GM04504 (cell line): Measurements from ENCODE around the gene SNPH.

Experiments
- DNase-seq: peaks from one replicate; pipeline ENCODE4 v3.0.0-alpha.2; 2012; ENCODE audit warnings: low read depth

SNPH gene

DNA sequence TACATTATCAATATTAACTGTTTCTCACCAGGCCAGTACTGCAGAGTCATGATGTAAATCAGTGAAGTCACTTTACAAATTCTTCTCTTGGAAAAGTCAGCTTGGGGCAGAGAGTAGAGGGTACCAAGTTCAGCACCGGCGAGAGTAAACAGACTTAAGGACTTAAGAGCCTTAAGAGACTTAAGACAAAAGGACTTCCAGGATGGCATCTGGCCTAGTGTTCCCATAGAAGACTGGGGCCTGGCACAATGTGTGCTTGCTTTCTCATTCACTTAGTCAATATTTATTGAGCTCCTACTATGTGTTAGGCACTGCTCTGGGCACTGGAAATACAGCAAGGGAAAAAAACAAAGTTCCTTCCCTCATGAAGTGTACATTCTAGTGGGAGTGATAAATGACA, 1.4 kb upstream of the SNPH start:
- DNase-seq = no peak

DNA sequence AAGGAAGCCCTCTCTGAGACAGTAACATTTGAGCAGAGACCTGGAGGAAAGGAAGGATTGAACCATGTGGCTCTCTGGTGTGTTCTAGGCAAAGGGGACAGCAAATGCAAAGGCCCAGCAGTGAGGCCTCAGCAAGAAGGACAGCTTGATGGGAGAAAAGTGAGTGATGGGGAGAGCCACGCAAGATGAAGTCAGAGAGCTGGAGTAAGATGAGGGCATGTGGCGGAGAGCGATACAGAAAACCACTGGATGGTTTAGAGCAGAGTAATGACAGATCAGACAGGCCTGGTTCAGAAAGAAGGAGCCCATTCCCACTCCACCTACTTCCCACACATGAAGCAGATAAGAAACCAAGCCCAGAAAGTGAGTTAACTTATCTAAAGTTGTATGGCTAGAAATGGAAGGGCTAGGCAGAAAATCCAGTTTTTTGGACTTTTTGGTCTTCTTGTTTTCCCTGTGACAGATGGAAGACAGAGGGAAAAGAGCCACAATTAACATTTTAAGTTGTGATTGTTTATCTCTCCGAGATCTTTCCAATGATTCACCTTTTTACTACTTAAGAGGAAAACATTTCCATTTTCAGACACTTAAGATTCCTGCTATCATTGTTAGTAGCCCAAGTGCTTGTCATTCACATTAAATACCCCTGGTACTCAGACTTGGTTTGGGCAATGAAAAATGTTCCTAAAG, 723 bp upstream of the SNPH start:
- DNase-seq = no peak

DNA sequence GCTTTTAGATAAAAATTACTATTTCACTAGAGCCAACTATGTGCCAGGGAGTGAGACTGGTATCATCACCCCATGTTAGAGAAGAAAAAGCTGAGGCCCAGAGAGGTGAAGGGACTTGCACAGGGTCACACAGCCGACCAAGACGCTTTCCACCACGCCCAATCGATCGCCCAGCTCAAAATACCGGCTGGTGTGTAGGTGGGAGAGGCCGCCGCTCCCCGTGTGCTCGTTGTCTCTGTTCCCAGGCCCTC, 253 bp upstream of the SNPH start:
- no peak for DNase-seq

DNA sequence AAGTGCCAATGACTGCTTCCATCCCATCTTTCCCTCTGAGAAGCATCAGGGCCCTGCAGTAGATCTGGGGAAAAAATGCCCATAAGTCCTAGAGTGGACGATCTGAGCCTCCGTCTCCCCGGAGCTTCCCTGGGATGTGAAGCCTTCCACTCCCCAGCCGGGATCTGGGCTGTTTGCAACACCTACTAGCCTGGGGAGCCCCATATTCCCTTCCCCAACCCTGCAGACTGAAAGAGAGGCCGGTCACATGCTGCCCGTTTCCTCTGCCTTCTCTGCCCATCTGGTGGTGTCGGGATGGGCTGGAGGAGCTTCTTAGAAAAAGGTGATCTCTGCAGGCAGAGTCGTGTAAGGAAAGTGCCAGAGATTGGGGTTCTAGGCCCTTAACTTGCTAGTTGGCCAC, 1.1 kb downstream of the SNPH start:
- no peak for DNase-seq

DNA sequence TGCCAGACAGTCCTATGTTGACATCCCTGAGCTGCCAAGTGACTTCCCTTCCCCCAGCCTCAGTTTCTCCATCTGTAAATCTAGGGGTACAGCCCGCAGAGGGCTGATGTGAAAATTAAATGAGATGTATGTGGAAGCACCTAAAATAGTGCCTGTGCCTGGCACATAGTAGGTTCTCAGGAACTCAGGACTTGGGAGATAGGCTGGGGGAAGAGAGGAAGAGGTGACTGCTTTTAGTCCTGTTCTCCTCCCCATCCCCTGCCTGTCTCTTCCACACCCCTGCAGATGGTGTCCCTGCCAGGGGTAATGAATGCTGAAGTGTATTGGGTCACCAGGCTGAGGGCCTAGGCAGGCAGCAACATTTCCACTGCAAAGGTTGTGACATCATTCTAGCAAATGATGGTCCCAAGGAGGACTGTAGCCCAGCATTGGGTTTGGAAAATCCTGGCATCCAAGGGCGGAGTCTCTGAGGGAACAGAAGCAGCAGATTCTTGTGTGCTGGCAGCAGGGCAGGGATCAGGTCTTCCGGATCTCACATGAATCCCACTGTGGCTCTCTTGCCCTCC, 1.8 kb downstream of the SNPH start:
- DNase-seq = no peak

DNA sequence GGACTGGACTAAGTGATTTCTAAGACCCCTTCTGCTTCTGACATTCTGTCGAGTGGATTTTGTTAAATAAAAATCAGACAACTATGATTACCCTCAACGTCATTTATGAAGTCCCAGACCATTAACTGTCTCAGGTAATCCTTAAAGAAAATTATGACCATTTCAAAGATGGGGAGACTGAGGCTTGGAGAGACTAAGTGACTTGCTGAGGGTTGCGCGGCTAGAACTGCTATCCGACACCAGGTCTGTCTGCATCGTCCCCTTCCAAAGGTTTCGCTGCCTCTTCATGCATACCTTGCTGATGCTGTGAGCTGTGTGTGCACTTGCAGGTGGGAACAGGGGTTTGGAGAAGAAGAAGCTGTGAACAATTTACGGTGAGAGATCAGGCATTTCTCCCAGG, 3.1 kb downstream of the SNPH start:
- DNase-seq = no peak

DNA sequence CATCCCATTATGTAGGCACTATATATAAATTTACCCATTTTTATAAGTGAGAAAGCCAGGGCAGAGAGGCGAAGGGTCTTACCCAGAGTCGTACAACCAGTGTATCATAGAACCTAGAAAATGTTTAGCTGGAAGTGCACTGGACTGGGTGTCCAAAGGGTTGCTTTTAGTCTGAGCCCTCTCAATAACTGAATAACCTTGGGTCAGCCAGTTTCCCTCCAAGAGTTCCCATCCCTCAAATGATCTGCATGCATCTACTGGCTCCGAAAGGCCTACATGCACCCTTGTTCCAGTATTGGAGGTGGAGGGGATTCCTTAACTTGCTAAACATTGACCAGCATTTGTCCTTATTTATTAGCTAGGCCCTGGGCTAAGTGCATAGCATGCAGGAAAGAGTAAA, 3.8 kb downstream of the SNPH start:
- no peak for DNase-seq

DNA sequence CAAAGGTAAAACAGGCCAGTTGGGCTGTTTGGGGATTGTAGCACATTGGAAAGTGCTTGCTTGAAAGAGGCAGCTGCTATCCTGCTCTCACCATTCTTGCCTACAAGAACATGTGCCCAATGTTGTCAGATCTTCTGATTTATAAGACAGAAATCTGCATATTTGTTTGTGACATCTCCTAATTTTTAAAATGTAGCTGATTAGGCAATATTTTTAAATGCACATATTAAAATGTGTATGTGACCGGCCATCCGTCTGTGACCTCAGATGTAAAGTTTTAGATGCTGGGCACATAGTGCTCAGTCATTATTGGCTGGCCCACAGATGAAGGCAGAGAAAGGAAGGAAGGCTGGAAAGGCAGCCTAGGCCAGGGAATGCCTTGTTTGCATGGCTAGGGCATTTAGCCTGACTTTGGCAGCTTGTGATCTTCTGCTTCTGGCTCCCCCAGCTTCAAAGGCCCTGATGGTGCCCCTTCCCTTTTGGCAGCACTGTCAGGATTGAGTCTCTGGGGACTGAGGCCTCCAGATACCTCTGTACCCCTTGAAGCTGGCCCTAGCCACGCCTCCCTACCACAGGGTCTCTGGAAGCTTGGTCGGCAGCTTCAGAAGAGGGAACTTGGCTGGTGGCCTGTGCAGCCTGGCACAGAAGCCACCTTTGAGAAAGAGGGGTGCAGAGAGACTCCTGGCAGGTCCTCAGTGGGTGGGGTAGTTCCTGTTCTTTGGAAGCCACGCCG, 6.4 kb downstream of the SNPH start:
- no peak for DNase-seq

DNA sequence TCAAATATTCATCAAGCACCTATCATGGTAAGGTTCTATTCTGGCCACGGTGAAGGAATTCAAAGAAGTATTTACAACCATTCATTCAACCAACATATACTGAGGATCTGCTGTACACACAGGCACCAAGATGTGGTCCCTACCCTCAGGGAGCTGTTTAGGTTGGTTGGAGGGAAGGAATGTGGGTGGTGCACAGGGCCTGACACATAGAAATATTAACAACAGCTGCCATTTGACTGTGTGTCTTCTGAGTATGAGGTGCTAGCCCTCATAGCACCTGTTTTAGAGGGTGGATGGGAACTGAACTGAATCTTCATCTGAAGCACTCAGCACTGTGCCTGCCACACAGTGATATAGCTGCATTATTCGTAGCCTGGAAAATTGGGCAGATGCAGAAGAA, 7.3 kb downstream of the SNPH start:
- no peak for DNase-seq

DNA sequence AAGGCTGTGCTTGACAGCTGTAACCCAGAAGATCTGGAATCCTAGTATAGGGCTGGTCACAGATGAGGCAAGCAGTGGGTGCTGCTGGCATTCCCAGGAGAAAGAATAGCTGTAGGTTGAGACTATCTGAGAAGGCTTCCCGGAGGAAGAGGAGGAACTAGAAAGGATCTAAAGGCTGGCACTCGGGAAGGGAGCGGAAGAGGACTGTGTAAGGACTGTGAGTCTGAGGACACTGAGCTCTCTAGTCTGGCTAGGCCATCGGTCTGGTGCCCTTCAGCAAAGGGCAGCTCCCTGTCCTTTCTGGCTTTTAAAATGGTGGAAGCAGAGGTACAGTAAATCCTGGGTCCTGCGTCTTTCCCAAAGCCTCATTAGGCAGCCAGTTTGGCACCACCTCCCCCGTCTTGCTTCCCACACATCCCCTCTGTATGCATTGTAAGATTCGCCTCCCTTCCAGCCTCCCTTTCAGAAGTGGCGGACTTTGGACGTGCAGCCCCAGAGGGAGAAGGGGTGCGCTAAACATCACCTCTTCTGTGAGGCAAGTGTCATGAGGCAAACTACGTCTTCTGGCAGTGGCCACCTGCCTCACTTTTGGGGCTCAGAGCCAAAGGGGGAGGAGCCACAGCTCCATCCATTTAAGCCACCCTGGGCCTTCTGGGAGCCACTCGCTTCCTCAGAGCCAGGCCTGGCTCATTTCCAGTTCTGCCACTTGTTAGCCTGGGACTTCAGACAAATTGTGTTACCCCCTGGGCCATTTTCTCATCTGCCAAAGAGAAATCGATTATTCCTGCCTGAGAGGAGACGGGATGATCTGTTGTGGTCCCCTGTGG, 8.6 kb downstream of the SNPH start:
- no peak for DNase-seq

DNA sequence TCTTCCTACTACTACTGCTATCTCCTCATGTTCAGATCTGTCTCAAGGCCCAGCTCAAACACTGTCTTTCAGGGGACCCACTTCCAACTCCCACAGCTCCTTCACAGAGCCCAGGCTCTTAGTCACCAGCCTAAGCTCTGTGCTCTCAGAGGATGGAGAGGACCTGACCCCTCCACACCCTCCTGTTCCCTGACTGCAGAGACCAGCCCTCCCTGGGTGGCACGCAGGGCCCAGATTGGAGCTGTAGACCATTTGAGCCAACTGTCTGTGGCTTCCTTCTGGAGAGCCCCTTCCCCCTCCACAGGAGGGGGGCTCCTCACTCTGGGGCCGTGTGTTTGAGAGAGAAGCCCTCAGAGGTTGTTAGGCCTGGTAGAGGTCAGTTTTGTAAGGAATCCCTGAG, 9.8 kb downstream of the SNPH start:
- DNase-seq = no peak

DNA sequence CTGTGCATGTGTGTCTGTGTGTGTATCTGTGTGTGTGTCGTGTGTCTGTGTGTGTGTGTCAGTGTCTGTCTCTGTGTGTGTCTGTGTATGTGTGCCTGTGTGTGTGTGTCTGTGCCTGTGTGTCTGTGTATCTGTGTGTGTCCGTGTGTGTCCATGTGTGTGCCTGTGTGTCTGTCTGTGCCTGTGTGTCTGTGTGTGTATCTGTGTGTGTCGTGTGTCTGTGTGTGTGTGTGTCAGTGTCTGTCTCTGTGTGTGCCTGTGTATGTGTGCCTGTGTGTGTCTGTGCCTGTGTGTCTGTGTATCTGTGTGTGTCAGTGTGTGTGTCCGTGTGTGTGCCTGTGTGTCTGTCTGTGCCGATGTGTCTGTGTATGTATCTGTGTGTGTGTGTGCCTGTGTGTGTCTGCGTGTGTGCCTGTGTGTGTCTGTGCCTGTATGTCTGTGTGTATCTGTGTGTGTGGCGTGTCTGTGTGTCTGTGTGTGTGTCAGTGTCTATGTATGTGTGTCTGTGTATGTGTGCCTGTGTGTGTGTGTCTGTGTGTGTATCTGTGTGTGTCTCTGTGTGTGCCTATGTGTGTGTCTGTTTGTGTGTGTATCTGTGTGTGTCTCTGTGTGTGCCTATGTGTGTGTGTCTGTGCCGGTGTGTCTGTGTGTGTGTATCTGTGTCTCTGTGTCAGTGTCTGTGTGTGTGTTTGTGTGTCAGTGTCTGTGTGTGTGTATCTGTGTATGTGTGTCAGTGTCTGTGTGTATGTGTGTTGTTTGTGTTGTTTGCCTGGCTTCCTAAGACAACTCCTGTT, 11.6 kb downstream of the SNPH start:
- no peak for DNase-seq

DNA sequence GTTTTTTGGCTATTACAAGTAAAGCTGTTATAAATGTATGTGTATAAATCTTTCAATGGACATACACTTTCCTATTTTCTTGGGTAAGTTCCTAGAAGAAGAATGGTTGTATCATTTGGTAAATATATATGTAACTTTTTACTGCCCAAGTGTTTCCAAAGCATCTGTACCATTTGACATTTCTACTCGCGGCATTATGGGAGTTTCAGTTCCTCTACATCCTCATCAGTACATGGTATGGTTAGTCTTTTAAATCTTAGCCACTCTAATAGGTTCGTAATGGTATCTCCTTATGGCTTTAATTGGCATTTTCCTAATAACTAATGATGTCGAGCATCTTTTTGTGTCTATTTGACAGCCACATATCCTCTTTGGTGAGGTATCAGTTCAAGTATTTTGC, 12.9 kb downstream of the SNPH start:
- DNase-seq = no peak

DNA sequence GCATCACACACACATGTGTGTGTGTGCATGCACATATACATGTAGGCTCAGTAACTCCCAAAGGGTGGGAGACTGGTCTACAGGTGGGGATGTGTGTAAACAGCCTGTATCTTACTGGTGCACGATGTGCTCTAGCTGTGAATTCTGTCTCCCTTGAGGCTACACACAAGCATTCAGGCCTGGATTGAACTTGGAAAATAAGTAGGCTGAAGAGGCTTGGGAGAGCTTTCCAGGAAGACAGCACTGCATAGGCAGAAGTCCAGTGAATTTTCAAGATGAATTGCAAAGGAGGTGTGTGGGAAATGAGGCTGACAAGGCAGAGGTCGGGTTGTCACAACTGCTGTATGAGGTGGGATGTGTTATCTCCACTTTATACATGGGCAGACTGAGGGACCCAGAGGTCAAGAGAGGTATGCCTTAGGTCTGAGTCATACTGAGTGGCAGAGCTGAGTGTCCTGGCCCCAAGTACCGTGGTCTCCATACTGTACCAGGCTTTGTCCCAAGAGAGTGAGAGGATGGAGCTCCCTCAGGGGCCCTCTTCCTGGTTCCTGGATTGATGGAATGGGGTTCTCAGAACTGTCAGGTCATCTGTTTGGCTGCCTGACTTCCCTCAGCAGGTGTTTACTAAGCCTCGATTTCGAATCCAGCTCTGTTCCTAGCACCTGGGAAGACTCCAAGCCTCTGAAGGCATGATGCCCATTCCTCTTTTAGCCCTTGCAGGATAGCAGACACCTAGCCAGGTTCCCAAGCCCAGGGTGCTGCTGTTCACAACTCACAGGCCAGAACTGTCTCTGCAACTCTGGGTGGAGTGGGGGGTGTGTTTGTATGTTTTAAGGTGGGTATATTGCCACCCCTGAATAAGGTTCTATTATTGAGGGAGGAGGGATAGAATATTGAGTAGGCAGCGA, 14.4 kb downstream of the SNPH start:
- no peak for DNase-seq

DNA sequence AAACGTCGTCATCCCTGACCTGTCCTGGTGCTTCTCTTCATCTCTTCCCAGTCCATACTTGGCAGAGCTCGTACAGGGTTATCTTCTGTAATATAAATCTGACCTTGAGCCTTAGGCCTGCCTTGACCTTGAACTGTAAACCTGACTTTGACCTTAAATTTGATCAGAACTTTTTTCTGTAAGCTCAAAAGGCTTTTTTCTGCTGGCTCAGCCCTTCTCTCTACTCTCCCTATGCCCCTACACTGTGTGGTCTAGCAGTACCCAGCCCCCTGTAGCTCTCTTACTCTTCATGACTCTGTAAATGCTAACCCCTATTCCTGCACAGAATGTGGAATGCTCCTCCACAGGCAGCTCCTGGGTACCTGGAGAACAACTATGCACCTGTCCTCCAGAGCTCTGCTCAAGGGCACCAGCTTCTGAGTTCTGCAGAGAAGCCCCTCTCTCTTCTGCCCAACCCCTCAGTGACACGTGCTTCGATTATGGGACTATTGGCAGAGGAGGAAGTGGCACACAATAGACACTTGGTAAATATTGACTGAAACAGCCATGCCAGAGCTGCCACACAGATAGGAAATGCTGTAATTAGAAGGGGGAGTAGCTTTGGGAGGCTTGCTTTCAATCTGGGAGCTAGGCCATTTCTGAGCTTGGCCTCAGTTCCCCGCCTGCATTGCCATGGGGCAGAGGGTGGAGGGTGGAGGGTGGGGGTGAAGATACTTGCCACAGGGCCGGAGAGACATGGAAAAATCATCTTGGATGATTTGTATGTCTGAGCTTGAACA, 15.4 kb downstream of the SNPH start:
- DNase-seq = no peak

DNA sequence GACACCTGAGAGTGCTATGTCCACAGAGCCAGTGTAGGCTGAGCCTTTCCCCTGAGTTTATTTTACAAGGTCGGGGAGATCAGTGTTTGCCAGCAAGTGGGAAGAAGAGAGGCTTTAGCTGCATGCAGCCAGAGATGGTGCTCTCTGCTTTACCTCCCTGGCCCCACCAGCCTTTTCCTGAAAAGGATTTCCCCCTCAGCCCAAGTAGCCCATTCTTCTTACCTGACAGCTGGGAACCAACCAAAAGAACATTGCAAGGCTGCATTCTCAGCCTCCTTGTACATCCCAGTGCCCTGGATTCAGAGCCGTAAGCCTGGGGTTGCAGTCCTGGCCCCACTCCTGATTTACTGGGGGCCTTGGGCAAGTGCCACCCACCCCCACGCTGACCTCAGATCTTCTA, 16.9 kb downstream of the SNPH start:
- no peak for DNase-seq

DNA sequence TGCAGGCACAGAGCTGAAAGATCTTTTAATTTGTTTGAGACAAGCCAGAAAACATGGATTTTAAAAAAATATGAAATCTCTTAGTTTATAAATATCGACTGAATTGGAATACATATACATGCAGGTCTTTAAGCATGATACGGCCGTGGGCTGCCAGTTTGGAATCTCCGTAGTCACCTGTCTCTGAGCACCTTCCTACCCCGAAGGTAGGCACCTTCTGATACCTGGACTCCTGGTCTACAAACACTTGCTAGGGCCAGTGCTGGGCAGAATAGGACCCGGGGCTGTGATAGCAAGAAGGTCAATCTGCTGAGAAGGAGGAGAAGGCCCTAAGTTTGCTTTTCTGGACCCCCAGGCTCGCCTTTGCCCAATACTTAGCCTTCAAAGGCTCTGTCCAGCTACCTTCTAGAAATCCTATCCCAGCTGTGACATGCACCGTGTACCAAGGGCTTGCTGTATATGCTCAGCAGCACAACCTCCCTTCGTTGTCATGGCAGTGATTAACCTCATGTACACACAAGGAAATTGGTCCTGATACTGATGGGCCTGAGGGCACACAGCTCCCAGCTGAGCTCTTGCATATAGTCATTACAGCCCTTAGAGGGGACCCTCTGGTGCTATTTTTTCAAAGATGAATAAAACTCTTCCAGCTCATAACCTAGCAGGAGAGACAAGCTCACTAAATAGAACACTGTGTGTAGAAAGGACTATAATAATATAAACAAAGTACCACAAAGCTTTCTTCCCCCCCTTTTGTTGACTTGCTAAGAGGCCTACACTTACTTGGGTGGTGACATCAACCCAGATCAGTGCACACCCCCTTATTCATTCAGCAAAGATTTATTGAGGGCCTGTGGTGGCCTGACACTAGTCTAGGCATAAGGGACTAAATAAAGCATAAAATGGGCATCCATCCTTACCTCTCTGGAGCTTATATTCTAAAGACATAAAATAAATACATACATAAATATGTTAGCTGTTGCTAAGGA, 17.7 kb downstream of the SNPH start:
- no peak for DNase-seq

DNA sequence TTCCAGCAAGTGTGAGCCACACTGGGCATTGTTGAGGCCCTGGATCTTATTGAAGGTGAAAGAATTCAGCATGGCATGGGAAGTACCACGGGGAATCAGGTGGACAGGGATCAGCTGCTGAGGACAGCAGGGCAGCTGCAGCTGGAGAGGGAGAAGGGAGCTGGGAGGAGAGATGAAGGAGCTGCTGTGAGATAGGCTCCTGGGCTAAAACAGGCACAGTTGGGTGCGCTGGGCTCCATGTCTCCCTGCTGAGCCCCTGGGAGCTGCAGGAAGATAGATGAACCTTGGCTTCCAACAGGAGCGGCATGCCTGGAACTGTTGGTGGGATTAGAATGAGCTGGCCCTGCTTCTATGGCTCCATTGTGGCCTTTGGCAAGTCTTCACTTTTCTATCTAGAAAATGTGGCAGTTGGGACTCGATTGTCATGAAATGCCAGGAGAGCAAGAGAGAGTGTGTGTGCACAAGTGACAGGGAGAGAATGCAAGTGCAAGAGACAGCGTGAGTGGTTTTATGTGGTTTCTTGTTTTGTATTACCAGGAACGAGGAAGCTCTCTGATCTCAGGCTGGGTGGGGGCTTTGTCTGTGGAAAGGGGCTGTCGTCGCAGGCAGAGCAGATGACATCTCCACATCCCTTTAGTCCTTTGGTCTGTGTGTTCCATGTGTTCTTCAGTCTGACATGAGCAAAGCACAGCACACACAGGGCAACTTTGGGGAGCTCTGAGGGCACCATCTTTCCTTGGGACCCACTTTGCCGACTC, 20.4 kb downstream of the SNPH start:
- DNase-seq = no peak
